HepG2 (cell line): ENCODE data around the gene CUL9. TPM values are rescaled to one million over a fixed set of nuclear protein-coding genes. Genes with fewer than 3 reads are reported as not detected.
A peak's percentile ranks its signal among the peaks of the same experiment; 100 is the strongest.

ENCODE experiments used
- BATF2 ChIP-seq: sonication (generic); formaldehyde crosslinking; IDR thresholded peaks from 2 replicates; pipeline ENCODE4 v1.8.0; 2022; ENCODE audit warnings: mild to moderate bottlenecking, missing genetic modification reagents, moderate library complexity
- CREBL2 ChIP-seq: sonication (generic); formaldehyde crosslinking; IDR thresholded peaks from 2 replicates; pipeline ENCODE4 v1.8.1; 2023; ENCODE audit warnings: missing genetic modification reagents, mild to moderate bottlenecking, borderline replicate concordance
- GMEB2 ChIP-seq: IDR thresholded peaks from 2 replicates; pipeline ENCODE4 v1.6.1; 2016; ENCODE audit warnings: missing biosample characterization, missing genetic modification reagents, low read depth
- HBP1 ChIP-seq: IDR thresholded peaks from 2 replicates; pipeline ENCODE4 v1.6.1; 2016; ENCODE audit warnings: low read depth, control low read depth
- JUN ChIP-seq: sonication (generic); formaldehyde crosslinking; IDR thresholded peaks from 2 replicates; pipeline ENCODE4 v1.4.0; 2020; ENCODE audit warnings: mild to moderate bottlenecking, missing genetic modification reagents
- KLF12 ChIP-seq: sonication (generic); formaldehyde crosslinking; IDR thresholded peaks from 2 replicates; pipeline ENCODE4 v1.4.0; 2020; ENCODE audit warnings: missing genetic modification reagents, borderline replicate concordance
- PATZ1 ChIP-seq: sonication (generic); formaldehyde crosslinking; IDR thresholded peaks from 2 replicates; pipeline ENCODE4 v1.4.0; 2020; ENCODE audit warnings: missing genetic modification reagents
- PREB ChIP-seq: sonication (generic); formaldehyde crosslinking; IDR thresholded peaks from 2 replicates; pipeline ENCODE4 v1.4.0; 2020; ENCODE audit warnings: missing genetic modification reagents
- TFAP4 ChIP-seq: sonication (generic); IDR thresholded peaks from 2 replicates; pipeline ENCODE4 v1.6.1; 2016; ENCODE audit warnings: low read depth, borderline replicate concordance
- U2AF1 ChIP-seq: fragments of 200-400 bp; formaldehyde crosslinking; optimal IDR thresholded peaks from 2 replicates; pipeline ENCODE3; 2017; ENCODE audit warnings: mild to moderate bottlenecking, low read depth, low read length
- UBTF ChIP-seq: sonication (generic); formaldehyde crosslinking; IDR thresholded peaks from 2 replicates; pipeline ENCODE4 v1.4.0; 2020; ENCODE audit warnings: mild to moderate bottlenecking, missing genetic modification reagents
- ZNF20 ChIP-seq: sonication (generic); formaldehyde crosslinking; IDR thresholded peaks from 2 replicates; pipeline ENCODE4 v1.4.0; 2020; ENCODE audit warnings: mild to moderate bottlenecking, moderate library complexity, missing genetic modification reagents
- ZNF543 ChIP-seq: sonication (generic); formaldehyde crosslinking; IDR thresholded peaks from 2 replicates; pipeline ENCODE4 v1.4.0; 2020; ENCODE audit warnings: mild to moderate bottlenecking, missing genetic modification reagents
- ZNF639 ChIP-seq: conservative IDR thresholded peaks from 2 replicates; pipeline ENCODE4 v1.6.1; 2018; ENCODE audit warnings: missing genetic modification reagents
- polyA plus RNA-seq, 8 experiments: library from polyadenylated mRNA; depleted of rRNA in 3 of 8; stranded (reverse) in 7 of 8; unstranded in 1 of 8; fragments of >200 nt; fragmentation: Illumina TruSeq in 4 of 8; extraction: Trizol in 4 of 8; gene quantifications; 2 replicates each; pipeline versions ENCODE4 v1.2.1 to v1.2.3, GENCODE V29; 2011 to 2016; ENCODE audit warnings: low read depth in 4 of 8, missing spikeins in 1 of 8, mixed read lengths in 1 of 8; ENCODE audit not compliant: insufficient read depth in 1 of 8
- total RNA-seq, 5 experiments: library from RNA; depleted of rRNA; stranded (reverse); fragments of >200 nt; fragmentation: Illumina TruSeq; extraction: Trizol; gene quantifications; 2 replicates each; pipeline ENCODE4 v1.2.3, GENCODE V29; 2016; ENCODE audit warnings: low read depth in 1 of 5

The CUL9 gene
- total and polyA plus RNA-seq, 2 of the 13 experiments (the other 11 are each of a cell fraction or from before 2014, with no cell fraction given) = 11.4 to 13.7 TPM

- TF ChIP-seq ZNF639 (CRISPR knock-in tag) (0 out of 2 replicates have a peak, but pooled peaks have one; percentile 72), BATF2 (CRISPR knock-in tag) (peak; percentile 83; the same call in 1 of the 2 replicates), GMEB2 (CRISPR knock-in tag) (no peak), ZNF543 (peak; percentile 86; the same call in 1 of the 2 replicates), HBP1 (CRISPR knock-in tag) (no peak), CREBL2 (peak; percentile 90; the same call in 1 of the 2 replicates), PATZ1 (CRISPR knock-in tag) (peak; percentile 70), UBTF (peak; percentile 93; the same call in 1 of the 2 replicates), JUN (CRISPR knock-in tag) (peak; percentile 56; the same call in 1 of the 2 replicates), U2AF1 (no peak), ZNF20 (CRISPR knock-in tag) (no peak), TFAP4 (no peak; the same call in 1 of the 2 replicates), KLF12 (CRISPR knock-in tag) (peak; percentile 92; the same call in 1 of the 2 replicates), PREB (peak; percentile 92; the same call in 1 of the 2 replicates)
Observed at GRCh38 chr6:43228951-43229802, 47.2 kb downstream of the CUL9 start, which contains the start of gene DNPH1 (continued).
